ENCODE data around the gene C11orf87.

DNA sequence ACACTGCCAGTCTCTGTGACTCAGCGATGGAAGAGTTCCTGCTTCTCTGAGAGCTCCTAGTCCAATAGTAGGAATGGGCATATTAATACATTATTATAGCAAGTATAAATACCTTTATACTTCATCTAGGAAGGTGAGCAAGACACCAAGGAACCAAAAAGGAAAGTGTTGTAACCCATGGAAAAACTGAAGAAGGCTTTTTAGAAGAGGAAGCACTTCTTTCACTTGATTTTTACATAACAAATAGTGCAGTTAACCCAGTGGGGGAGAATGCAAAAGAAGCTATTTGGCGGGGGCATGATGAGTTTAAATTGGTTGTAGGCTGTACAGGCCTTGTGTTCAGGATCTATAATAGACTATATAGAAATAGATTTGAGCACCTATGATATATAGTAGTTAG lies 31.2 kb upstream of the C11orf87 start:
- TF ChIP-seq SIN3A (IDR thresholded peaks at IDR 0.05; ENCODE audit: borderline replicate concordance, insufficient read depth, low read length) (no peak), POLR2AphosphoS5 (IDR thresholded peaks at IDR 0.05; ENCODE audit: low read depth, low read length) (no peak)
- TF ChIP-seq, protein P1, sequence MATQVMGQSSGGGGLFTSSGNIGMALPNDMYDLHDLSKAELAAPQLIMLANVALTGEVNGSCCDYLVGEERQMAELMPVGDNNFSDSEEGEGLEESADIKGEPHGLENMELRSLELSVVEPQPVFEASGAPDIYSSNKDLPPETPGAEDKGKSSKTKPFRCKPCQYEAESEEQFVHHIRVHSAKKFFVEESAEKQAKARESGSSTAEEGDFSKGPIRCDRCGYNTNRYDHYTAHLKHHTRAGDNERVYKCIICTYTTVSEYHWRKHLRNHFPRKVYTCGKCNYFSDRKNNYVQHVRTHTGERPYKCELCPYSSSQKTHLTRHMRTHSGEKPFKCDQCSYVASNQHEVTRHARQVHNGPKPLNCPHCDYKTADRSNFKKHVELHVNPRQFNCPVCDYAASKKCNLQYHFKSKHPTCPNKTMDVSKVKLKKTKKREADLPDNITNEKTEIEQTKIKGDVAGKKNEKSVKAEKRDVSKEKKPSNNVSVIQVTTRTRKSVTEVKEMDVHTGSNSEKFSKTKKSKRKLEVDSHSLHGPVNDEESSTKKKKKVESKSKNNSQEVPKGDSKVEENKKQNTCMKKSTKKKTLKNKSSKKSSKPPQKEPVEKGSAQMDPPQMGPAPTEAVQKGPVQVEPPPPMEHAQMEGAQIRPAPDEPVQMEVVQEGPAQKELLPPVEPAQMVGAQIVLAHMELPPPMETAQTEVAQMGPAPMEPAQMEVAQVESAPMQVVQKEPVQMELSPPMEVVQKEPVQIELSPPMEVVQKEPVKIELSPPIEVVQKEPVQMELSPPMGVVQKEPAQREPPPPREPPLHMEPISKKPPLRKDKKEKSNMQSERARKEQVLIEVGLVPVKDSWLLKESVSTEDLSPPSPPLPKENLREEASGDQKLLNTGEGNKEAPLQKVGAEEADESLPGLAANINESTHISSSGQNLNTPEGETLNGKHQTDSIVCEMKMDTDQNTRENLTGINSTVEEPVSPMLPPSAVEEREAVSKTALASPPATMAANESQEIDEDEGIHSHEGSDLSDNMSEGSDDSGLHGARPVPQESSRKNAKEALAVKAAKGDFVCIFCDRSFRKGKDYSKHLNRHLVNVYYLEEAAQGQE (IDR thresholded peaks at IDR 0.05; ENCODE audit: insufficient read depth in 1 of 2, low read depth in 2 of 2, low read length in 2 of 2), result no peak

All from PFSK-1 (cell line).